Measurements from ENCODE around the gene ENTR1. TPM values are rescaled to one million over a fixed set of nuclear protein-coding genes. Genes with fewer than 3 reads are reported as not detected.

Gene ENTR1
- total RNA-seq, 2 donors from 2014 or later = 24.1 to 86.6 TPM

DNA sequence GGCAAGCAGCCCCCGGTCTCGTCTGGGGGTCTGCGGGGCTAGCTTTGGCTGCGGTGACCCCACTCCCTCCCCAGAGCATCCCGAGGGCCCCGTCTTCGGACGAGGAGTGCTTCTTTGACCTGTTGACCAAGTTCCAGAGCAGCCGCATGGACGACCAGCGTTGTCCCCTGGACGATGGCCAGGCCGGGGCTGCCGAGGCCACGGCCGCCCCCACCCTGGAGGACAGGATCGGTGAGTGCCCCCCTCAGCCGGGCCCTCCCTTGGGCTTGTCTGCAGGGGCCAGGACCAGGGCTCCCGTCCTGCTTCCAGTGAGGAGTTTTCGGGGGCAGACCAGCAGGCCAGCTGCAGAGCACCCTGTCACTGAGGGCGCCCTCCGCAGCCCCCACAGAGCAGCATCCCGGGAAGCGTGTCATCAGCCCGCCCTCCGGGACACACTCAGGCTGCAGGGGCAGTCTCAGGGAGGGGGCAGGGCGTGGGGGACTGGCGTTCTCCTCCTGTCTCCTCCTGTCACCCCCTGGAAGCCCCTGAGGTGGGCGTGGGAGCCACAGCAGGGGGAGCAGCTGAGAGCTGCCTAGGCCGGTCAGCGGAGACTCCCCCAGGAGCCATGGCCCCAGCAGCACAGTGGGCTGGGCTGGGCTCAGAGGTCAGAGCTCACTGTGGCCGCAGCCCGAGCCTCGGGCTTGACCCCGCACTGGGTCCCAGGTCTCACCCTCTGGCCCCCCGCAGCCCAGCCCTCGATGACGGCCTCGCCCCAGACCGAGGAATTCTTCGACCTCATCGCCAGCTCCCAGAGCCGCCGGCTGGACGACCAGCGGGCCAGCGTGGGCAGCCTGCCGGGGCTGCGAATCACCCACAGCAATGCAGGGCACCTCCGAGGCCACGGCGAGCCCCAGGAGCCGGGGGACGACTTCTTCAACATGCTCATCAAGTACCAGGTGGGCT is 54.5 kb downstream of the ENTR1 start:
- H3K36me3 Mint-ChIP-seq = no peaks in the 10 kb centered on the region
- no peak overlapping the region for H3K4me3 Mint-ChIP-seq
- DNase-seq (ENCODE audit: low spot score) (no peak), ATAC-seq (no peak)
- H3K4me1 Mint-ChIP-seq (ENCODE audit: low read depth in 2 of 2) = no peaks in the 10 kb centered on the region
- no peaks in the 10 kb centered on the region for H3K9me3 Mint-ChIP-seq
- no peaks in the 10 kb centered on the region for H3K27me3 Mint-ChIP-seq
- H3K27ac Mint-ChIP-seq = no peak overlapping the region

DNA sequence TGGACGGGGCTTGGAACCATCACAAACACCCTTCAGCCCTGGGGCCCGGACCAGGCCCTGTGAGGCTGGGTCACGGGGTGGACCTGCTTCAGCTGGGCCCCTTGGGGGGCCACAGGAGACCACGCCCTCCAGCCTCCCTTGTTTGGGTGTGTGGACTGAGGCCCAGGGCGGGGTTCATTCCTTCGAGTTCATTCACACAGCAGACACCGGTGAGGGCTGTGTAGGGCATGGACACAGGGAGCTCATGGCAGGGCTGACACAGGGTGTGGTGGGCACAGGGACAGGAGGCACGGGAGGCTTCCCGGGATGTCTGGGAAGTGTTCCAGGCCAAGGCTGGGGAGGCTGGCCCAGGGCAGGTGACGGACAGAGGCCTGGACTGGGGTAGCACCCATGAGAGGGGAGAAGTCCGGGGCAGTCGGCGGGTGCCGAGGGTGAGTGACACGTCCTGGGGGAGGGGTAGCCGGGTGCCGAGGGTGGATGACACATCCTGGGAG is 55.8 kb downstream of the ENTR1 start:
- H3K4me3 Mint-ChIP-seq = no peak overlapping the region
- no peak for ATAC-seq

GRCh38 chr9:136353757-136354488 is 56.5 kb downstream of the ENTR1 start:
- no peak for DNase-seq (ENCODE audit: low spot score)
- no peaks in the 10 kb centered on the region for H3K4me1 Mint-ChIP-seq (ENCODE audit: low read depth in 2 of 2)
- no peak overlapping the region for H3K27ac Mint-ChIP-seq
- no peaks in the 10 kb centered on the region for H3K27me3 Mint-ChIP-seq
- no peaks in the 10 kb centered on the region for H3K9me3 Mint-ChIP-seq
- ATAC-seq = no peak
- H3K36me3 Mint-ChIP-seq = no peaks in the 10 kb centered on the region
- no peak overlapping the region for H3K4me3 Mint-ChIP-seq

More for the DNA sequence above, 55.8 kb downstream of the ENTR1 start:
- Mint-ChIP-seq H3K4me1 (ENCODE audit: low read depth in 2 of 2) (no peaks in the 10 kb centered on the region), H3K36me3 (no peaks in the 10 kb centered on the region), H3K27ac (no peak overlapping the region), H3K9me3 (no peaks in the 10 kb centered on the region), H3K27me3 (no peaks in the 10 kb centered on the region)
- no peak for DNase-seq (ENCODE audit: low spot score)

DNA sequence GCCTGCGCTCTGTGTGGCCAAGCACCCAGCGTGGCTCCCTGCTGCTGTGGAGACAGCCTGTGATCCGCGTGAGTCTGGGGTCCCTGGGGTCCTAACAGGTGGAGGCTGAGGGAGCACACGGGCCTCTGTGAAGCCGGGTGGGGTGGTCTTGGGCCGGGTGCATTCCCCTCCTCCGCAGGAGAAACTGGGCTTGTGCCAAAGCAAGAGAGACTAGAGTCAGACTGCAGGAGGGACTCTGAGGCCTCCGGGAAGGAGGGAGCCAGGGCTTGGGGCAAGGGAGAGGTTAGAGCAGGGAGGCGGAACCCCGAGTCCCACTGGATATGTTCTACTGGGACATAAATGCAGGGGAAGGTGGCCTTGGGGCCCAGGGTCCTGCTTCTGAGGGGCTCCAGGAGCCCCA is 57.3 kb downstream of the ENTR1 start:
- H3K4me3 Mint-ChIP-seq = no peak overlapping the region
- no peak for ATAC-seq
- no peaks in the 10 kb centered on the region for H3K9me3 Mint-ChIP-seq
- no peaks in the 10 kb centered on the region for H3K27me3 Mint-ChIP-seq
- H3K36me3 Mint-ChIP-seq = no peaks in the 10 kb centered on the region
- no peak overlapping the region for H3K27ac Mint-ChIP-seq
- H3K4me1 Mint-ChIP-seq (ENCODE audit: low read depth in 2 of 2) = no peaks in the 10 kb centered on the region
- no peak for DNase-seq (ENCODE audit: low spot score)

GRCh38 chr9:136352682-136353081 is 57.7 kb downstream of the ENTR1 start:
- H3K9me3 Mint-ChIP-seq = no peaks in the 10 kb centered on the region
- no peak overlapping the region for H3K4me3 Mint-ChIP-seq
- no peaks in the 10 kb centered on the region for H3K27me3 Mint-ChIP-seq
- H3K36me3 Mint-ChIP-seq = no peaks in the 10 kb centered on the region
- no peaks in the 10 kb centered on the region for H3K4me1 Mint-ChIP-seq (ENCODE audit: low read depth in 2 of 2)
- ATAC-seq (no peak), DNase-seq (ENCODE audit: low spot score) (no peak)
- H3K27ac Mint-ChIP-seq = no peak overlapping the region

Other genes starting within 250 kb of the ENTR1 start
- under 1 TPM in 1 of 2 donors, not detected in 1; 0.12 TPM for gene LHX3, start 205.5 kb downstream of the ENTR1 start, total RNA-seq
- gene QSOX2, start 164.8 kb downstream of the ENTR1 start, total RNA-seq = 10 to 100 TPM; 16.4 to 27.3 TPM
- gene CCDC187, start 106.5 kb downstream of the ENTR1 start, total RNA-seq = not detected
- 1 to 10 TPM; 1.7 to 2.3 TPM for gene GPSM1, start 83.1 kb downstream of the ENTR1 start, total RNA-seq
- gene DNLZ, start 46.9 kb downstream of the ENTR1 start, total RNA-seq = 10 to 100 TPM; 30.0 to 41.2 TPM
- 1 to 10 TPM; 2.8 to 9.4 TPM for gene CARD9, start 36.9 kb downstream of the ENTR1 start, total RNA-seq
- gene SNAPC4, start 10.4 kb downstream of the ENTR1 start, total RNA-seq = 10 to 100 TPM; 11.3 to 48.5 TPM
- gene PMPCA, start within 50 bp of the ENTR1 start, total RNA-seq = 100 to 1,000 TPM in 1 of 2 donors, 10 to 100 TPM in 1; 66.2 to 107 TPM
- gene INPP5E, start 29.2 kb upstream of the ENTR1 start, total RNA-seq = 10 to 100 TPM; 10.4 to 18.1 TPM
- 100 to 1,000 TPM; 104 to 121 TPM for gene SEC16A, start 72.4 kb upstream of the ENTR1 start, total RNA-seq
- 10 to 100 TPM; 57.3 to 85.0 TPM for gene NOTCH1, start 135.4 kb upstream of the ENTR1 start, total RNA-seq